HG03442 (cell line): Measurements from ENCODE around the gene PCYOX1L.

Experiments
- ATAC-seq: cut with Tn5 transposase; IDR thresholded peaks from one replicate; pipeline ENCODE4 v1.9.1; 2021; ENCODE audit warnings: mild to moderate bottlenecking, moderate library complexity; ENCODE audit not compliant: unreplicated experiment

The PCYOX1L gene

GRCh38 chr5:149367249-149367971 is 9.6 kb downstream of the PCYOX1L start:
- ATAC-seq = peak; percentile 68

- ATAC-seq = no peak
Measured at GRCh38 chr5:149367972-149368645, 10.3 kb downstream of the PCYOX1L start.

- no peak for ATAC-seq
Measured at GRCh38 chr5:149370878-149371277, 13.0 kb downstream of the PCYOX1L start.

- peak; percentile 89 for ATAC-seq
Measured at GRCh38 chr5:149371296-149371962, 13.6 kb downstream of the PCYOX1L start.

- no peak for ATAC-seq
Measured at GRCh38 chr5:149372076-149372795, 14.4 kb downstream of the PCYOX1L start.

- no peak for ATAC-seq
Measured at GRCh38 chr5:149372932-149373331, 15.1 kb downstream of the PCYOX1L start.

- ATAC-seq = no peak
Measured at GRCh38 chr5:149374303-149374702, 16.5 kb downstream of the PCYOX1L start.

GRCh38 chr5:149374801-149375200 is 17.0 kb downstream of the PCYOX1L start:
- no peak for ATAC-seq

- no peak for ATAC-seq
Measured at GRCh38 chr5:149375434-149375833, 17.6 kb downstream of the PCYOX1L start.

GRCh38 chr5:149376104-149376503 is 18.3 kb downstream of the PCYOX1L start:
- no peak for ATAC-seq

GRCh38 chr5:149376711-149377447 is 19.0 kb downstream of the PCYOX1L start:
- ATAC-seq = no peak

GRCh38 chr5:149378241-149378820 is 20.5 kb downstream of the PCYOX1L start:
- ATAC-seq = no peak

GRCh38 chr5:149379177-149379761 is 21.4 kb downstream of the PCYOX1L start, which contains the start of gene IL17B:
IL17B (minus strand) TSS chr5:149379292; CDS start chr5:149379225, 67 bp downstream.
- ATAC-seq = no peak

GRCh38 chr5:149379818-149380374 is 22.1 kb downstream of the PCYOX1L start:
- no peak for ATAC-seq

- ATAC-seq = no peak
Measured at GRCh38 chr5:149380466-149381121, 22.7 kb downstream of the PCYOX1L start.

GRCh38 chr5:149381261-149381985 is 23.6 kb downstream of the PCYOX1L start:
- peak; percentile 27 for ATAC-seq

GRCh38 chr5:149381986-149382338 is 24.1 kb downstream of the PCYOX1L start:
- ATAC-seq = peak; percentile 78

GRCh38 chr5:149382517-149383220 is 24.8 kb downstream of the PCYOX1L start:
- ATAC-seq = no peak
